ENCODE results near the gene AKR1D1.

DNA sequence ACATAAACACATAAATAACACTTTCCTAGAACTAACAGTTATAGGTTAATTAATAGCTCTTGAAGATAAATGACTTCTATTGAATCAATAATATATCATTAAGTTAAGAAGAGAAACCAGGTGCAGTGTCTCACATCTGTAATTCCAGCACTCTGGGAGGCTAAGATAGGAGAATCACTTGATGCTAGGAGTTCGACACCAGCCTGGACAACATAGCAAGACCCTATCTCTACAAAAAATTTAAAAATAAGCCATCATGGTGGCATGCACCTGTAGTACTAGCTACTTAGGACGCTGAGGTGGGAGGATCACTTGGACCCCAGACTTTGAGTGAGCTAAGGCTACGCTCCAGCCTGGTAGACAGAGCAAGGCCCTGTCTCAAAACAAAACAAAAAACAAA lies 38.8 kb downstream of the AKR1D1 start:
- TF ChIP-seq CTCF (IDR thresholded peaks at IDR 0.05): no peak
- no peak for TF ChIP-seq POLR2A (IDR thresholded peaks at IDR 0.05)

All from thyroid gland (tissue), 4 donors.